Activated T-cell treated with anti-CD3 and anti-CD28 coated beads, Interleukin-2, amount 50 U/mL, for 1 hour (primary cell): ENCODE results near the gene C22orf42.
A peak's percentile ranks its signal among the peaks of the same experiment; 100 is the strongest.
"Not testable (repeated sequence)": the region's sequence is repeated elsewhere in the genome, so short reads cannot be mapped to it uniquely, and the experiment has no call there.

ENCODE experiments used
- DNase-seq: peaks from one replicate; pipeline ENCODE4 v3.0.0-alpha.2; 2020

Gene C22orf42, protein sequence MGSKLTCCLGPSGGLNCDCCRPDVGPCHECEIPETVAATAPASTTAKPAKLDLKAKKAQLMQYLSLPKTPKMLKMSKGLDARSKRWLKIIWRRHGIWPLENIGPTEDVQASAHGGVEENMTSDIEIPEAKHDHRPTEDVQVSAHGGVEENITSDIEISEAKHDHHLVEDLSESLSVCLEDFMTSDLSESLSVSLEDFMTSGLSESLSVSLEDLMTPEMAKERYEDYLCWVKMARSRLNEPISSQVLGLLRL

DNA sequence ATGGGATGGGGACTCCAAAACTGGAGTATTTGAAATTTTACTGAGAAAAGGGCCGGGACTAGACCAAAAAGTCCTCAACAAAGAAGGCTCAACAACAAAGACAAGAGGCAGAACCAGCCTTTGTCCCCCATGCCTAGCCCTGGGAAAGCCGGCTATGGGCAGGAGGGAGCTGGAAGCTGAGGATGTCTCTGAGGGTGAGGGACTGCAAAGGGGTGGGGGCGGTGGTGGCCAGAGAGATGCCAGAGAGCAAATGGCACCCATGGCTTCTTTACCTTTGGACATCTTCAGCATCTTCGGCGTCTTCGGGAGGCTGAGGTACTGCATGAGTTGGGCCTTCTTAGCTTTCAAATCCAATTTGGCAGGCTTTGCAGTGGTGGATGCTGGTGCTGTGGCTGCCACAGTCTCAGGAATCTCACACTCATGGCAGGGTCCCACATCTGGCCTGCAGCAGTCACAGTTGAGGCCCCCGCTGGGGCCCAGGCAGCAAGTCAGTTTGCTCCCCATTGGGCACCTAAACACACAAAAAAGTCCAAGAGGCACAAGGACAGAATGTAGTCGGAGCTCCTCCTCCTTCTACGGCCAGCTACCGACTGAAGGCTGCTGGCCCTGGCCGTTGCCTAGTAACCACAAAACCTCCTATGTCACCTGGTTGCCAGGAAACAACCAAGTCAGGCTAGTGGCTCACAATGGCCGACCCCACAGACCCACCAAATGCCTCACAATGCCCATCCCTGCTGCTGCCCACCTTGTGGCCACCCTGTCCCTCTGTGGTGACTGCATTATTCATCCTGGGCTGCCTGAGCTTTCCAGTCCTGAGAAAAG lies at the start of gene C22orf42:
C22orf42 (minus strand) TSS at position 592 of the 822 bp plus-strand sequence; CDS start at position 504, 88 bp downstream.
- no peak for DNase-seq

GRCh38 chr22:32208681-32209080 lies 49.6 kb upstream of the C22orf42 start:
- DNase-seq = no peak

- DNase-seq = no peak
These were observed 48.9 kb upstream of the C22orf42 start for GRCh38 chr22:32207971-32208480.

DNA sequence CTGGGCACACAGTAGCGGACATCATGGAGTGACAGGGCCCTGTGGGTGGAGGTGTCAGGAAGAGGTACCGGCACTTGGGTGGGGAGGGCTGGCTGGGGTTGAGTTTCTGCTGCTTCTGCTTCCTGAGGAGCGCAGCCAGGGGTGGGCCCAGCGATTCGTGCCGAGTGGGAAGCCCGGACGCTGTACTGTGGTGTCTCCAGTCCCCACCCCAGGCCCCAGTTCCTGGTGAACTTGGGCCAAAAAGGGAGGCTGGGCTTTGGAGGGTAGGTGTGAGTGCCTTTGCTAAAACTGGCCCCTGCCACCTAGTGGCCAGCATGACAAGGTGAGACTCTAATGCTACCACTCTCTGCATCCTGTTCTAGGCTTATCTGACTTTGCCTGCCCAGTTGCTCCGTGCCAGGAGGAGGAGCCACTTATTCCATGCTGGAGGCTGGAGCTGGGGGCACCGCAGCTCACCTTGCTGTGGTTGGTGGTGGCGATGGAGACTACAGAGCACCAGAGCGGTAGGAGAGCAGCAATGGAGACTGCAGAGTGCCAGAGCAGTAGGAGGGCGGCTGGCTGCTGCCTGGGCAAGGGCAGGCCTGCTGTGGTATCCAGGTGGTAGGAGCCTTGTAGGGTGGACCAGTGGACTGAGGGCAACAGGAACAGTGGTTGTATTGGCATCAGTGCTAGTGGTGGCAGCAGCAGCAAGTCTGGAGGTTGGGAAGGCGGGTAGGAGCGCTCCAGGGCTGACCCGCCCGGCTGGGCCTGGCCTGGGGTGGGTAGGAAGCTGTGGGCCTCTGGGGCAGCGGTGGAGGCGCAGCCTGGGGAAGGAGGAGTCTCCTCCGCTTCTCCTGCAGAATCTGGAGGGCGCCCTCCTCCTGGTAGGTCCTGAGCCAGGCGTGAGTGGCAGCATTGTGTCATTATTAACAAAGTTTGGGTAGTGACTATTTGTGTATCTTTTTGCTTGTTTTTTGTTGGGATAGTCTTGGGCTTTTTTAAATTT lies 48.0 kb upstream of the C22orf42 start:
- no peak for DNase-seq

DNA sequence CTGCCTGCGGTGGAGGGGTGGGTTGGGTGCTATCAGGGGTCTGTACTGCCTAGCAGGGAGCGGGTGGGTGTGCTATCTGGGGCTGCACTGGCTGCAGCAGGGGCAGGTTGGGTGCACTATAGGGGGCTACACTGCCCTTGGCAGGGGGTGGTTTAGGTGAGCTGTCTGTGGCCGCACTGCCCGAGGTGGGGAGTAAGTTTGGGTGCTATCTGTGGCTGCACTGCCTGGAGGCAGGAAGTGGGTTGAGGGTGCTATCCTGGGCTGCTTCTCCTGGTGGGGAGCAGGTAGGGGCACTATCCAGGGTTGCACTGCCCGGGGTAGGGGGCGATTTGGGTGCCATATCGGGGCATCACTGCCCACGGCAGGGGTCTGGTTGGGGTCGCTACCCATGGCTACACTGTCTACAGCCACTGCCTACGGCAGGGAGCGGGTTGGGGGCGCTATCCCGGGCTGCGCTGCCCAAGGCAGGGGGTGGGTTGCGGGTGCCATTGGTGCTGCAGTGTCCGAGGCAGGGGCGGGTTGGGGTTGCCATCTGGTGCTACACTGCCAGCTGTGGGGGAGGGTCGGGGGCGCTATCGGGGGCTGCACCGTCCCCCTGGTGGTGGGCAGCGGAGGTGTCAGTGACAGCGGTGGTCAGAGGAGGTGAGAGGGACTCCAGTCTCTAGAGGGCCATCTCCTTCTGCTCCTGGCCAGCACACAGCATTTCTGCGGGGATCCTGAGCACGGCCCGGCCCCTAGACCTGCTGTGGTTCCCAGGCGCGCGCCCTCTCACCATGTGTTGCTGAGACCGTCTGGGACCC lies 47.1 kb upstream of the C22orf42 start:
- DNase-seq = no peak

DNA sequence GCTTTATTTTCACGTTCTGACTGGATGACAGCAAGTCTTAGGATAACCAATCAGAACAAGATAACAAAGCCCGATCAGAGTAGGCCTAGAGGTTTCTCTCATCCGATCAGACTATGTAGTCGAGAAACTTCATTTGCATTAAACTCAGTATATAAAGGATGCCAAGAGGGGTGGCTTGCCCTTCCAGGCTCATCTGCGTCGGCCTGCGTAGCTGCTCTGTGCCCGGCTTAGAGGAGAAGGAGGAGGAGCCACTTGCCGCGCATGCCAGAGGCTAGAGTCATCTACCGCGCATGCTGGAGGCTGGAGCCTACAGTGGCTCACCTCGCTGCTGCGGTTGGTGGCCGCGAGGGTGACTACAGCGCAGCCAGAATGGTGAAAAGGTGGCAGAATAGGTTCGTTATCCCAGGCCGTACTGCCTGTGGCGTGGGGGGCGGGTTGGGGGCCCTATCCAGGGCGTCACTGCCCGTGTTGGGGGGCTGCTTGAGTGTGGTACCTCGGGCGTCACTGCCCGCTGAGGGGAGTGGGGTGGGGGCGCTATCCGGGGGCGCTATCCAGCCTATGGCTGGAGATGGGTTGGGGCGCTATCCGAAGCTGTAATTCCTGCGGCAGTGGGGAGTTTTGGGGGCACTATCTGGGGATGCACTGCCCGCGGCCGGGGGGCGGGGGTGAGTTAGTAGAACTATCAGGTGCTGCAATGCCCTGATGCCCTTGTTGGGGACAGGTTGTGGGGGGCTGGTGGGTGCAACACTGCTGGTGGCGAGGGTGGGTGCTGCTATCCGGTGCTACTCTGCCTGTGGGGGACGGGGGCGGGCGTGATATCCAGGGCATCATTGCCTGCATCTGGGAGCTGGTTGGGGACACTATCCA lies 46.0 kb upstream of the C22orf42 start, which contains the start of gene RFPL2:
RFPL2 (minus strand) TSS at position 218 of the 867 bp plus-strand sequence. CDS start 2,622 bp downstream, outside the sequence.
- peak; percentile 45 for DNase-seq

DNA sequence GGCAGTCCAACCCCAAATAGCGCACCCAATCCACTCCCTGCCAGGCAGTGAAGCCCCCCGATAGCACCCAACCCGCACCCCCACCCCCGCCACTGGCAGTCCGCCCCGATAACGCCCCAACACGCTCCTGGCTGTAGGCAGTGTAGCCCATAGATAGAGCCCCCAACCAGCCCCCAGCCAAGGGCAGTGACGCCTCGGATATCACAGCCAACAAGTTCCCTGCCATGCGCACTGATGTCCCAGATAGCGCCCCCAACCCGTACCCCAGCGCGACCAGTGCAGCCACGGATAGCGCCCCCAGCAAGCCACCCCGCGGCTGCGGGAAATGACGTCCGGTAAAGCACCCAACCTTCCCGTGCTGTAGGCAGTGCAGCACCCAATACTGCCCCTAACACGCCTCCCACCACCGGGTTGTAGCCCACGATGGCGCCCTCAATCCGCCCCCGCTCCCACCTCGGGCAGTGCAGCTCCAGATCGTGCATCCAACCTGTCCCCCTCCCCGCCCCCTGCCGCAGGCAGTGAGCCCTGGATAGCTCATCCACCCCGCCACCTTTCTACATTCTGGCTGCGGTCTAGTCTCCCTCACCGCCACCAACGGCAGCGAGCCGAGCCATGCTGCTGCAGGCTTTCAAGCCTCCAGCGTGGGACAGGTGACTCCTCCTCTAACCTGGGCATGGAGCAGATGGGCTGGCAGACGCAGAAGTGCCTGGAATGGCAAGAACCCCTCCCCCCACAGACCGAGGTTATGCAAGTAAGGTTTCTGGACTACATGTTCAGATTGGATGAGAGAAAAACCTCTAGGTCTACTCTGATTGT lies 45.1 kb upstream of the C22orf42 start:
- no peak for DNase-seq

DNA sequence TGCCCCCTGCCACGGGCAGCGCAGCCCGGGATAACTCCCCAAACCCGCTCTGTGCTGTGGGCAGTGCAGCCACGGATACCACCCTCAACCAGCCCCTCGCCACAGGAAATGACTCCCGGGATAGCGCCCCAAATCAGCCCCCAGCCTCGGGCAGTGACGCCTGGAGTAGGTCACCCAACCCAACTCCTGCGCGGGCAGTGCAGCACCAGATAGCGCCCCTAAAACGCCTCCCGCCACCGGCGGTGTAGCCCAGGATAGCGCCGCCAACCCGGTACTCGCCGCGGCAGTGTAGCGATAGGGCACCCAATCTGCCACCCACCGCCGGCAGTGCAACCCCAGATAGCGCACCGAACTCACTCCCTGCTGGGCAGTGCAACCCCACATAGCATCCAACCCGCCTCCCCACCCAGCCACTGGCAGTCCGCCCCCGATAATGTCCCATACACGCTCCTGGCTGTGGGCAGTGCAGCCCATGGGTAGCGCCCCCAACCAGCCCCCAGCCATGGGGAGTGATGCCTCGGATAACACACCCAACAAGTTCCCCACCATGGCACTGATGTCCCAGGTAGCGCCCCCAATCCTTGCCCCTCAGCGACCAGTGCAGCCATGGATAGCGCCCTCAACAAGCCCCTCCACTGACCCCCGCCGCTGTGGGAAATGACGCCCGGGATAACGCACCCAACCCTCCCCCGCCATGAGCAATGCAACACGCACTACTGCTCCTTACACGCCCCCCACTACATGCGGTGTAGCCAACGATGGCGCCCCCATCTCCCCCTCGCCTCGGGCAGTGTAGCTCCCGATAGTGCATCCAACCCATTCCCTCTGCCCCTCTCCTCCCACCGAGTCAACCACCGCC lies 44.3 kb upstream of the C22orf42 start:
- DNase-seq = no peak

DNA sequence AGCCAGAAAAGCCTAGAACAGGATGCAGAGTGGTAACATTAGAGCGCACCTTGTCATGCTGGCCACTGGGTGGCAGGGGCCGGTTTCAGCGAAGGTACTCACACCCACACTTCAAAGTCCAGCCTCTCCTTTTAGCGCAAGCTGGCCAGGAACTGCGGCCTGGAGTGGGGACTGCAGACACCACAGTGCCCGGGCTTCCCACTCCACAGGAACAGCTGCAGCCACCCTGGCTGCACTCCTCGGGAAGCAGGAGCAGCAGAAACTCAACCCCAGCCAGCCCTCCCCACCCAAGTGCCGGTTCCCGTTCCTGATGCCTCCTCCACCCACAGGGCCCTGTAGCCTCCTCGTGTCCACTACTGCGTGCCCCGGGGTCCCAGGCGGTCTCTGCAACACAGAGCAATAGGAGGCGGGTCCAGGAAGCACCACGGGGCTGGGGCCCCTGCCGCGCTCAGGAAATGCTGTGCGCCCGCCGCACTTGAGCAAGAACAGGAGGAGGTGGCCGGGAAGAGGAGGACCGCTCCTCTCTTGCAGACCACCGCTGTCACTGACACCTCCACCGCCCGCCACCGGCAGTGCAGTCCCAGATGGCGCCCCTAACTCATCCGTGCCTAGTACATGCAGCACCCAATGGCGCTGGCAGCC lies 43.6 kb upstream of the C22orf42 start:
- no peak for DNase-seq

DNA sequence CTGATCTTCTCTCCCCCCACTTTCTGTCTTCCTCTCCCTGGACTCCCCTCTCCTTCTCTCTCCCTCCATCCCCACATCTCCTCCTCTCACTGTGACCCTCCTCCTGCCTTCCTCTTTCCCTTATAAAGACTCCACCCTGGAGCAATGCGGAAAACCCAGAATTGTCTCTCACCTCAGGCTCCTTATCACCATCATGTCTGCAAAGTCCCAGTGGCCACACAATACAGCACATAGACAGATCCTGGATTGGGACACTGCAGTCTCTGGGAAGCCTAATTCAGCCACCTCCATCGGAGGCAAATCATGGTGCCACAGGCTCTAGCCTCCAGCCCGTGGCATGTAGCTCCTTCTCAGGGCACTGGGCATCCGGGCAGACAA lies 43.0 kb upstream of the C22orf42 start:
- DNase-seq = no peak

DNA sequence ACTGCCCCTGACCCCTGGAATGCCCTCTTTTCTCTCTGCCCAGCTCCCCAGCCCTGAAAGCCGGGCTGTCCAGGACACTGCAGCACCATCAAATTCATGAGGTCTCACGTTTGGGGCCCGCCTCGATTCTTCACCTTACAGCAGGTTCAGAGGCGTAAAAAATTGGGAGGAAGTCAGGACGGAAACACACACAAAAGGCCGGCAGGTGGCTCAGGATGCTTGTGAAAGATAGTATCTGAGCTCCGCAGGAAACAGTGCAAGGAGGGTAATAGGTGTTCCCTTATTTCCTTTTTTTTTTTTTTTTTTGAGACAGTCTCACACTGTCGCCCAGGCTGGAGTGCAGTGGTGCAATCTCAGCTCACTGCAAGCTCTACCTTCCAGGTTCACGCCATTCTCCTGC lies 41.6 kb upstream of the C22orf42 start:
- no peak for DNase-seq

DNA sequence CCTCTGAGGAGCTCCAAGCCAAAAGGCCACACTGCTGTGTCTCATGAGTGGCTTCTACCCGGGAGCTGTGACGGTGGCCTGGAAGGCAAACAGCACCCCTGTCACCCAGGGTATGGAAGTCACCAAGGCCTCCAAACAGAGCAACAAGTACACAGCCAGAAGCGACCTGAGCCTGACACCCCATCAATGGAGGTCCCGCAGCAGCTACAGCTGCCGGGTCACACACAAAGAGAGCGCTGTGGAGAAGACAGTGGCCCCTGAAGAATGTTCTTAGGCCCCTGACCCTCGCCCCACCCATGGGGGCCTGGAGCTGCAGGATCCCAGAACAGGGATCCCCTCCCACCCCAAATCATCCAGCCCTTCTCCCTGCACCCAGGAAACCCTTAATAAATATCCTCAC lies 40.9 kb upstream of the C22orf42 start:
- no peak for DNase-seq

DNA sequence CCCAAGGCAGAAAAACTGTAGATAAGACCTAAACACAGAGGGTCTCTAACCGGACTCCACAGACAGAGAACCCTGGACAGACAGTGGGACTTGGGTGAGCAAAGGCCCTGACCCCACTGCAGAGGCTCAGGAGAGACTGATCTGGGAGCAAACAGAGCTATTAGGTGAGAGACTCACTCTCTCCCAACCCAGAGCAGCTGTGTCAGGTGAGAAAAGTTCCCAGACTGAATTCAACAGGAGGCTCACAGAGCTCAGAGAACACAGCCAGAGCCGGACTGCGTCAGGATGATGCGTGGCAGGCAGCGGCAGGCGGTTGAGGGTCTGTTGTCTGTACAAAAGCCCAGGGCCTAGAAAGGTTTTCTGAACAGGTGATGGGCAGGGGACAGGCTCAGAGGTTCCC lies 40.2 kb upstream of the C22orf42 start:
- no peak for DNase-seq

DNA sequence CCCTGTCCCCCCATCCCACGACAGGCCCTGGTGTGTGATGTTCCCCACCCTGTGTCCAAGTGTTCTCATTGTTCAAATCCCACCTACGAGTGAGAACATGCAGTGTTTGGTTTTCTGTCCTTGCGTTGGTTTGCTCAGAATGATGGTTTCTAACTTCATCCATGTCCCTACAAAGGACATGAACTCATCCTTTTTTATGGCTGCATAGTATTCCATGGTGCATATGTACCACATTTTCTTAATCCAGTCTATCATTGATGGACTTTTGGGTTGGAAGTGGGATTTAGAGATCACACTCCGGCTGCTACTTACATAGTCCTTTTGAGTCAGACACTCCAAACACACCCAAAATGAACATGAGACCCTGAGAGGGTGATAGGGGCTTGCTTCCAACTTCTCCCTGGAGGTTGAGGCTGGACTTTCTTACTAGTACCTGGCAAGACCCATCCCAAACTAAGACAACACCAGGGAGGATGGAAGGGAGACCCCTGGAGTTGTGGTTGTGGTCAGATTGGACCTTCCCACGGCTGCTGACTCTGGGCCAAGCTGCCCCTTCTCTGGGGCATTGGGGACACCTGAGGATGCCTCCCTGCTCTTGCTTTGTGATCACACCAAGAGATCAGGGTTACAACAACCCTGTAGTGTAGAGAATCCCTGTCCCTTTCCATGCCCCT lies 38.6 kb upstream of the C22orf42 start:
- DNase-seq = not testable (repeated sequence)

DNA sequence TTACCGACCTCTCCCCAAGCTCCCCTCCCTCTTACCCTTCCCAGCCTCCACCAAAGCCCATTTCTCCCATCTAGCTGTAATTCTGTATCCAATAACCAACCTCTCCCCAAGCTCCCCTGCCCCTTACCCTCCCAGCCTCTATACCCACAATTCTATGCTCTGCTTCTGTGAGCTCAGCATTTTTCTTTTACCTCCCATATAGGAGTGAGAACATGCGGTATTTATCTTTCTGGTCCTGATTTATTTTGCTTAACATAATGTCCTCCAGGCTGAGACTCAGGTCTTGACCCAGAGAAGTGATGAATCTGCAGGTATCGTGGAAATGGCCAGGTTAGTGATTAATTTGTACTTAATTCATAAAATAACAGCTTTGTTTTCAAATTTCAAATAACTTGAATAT lies 36.8 kb upstream of the C22orf42 start:
- DNase-seq = not testable (repeated sequence)

DNA sequence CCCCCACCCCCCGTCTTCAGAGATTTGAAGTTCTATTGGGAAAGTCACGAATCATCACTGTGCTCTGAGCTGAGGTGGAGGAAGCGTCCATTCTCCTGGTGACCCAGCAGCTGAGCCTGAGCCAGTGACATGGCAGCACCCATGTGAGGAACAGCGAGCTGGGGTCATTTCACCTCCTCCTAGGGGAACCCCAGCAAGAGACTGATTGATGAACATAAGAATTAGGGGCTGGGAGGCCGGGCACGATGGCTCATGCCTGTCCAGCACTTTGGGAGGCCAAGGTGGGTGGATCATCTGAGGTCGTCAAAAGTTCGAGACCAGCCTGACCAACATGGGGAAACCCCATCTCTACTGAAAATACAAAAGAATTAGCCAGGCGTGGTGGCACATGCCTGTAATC lies 34.2 kb upstream of the C22orf42 start:
- DNase-seq = not testable (repeated sequence)

GRCh38 chr22:32191021-32191420 lies 31.9 kb upstream of the C22orf42 start:
- DNase-seq = not testable (repeated sequence)

DNA sequence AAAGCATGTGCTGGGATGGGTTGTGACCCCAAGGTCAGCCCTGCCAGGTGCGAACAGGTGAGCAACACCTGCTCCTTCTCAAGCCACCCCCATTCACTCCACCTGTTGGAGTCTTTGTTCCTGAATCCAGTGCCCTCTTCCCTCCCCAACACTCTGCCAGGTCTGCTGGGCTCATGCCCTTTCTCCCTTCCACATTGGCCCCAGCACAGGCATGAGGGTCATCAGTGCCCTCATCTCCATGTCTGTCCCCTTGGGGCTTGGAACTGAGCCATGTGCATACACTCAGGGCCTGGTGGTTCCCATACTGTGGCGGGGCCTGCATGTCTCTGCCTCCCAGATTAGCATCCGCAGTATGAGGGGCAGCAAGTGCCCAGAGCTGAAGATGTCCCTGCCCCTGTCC lies 26.7 kb upstream of the C22orf42 start:
- DNase-seq = no peak
